SK-N-SH (cell line): ENCODE measurements around the gene FMOD. TPM values are rescaled to one million over a fixed set of nuclear protein-coding genes. Genes with fewer than 3 reads are reported as not detected.
A peak's percentile ranks its signal among the peaks of the same experiment; 100 is the strongest.

Source experiments
- CTCF ChIA-PET: fragments of 300-600, 350-600 bp; formaldehyde crosslinking; extraction: SDS; loops from one replicate; lab custom pipeline; 2021; lab: Yijun Ruan, JAX
- POLR2A ChIA-PET: fragments of 350-600 bp; sonication (Branson Sonifier 250); formaldehyde crosslinking; extraction: SDS; loops from one replicate; lab custom pipeline; 2020; ENCODE audit warnings: antibody characterized with exemption, inconsistent platforms; lab: Yijun Ruan, JAX
- DNase-seq: peaks from one replicate; pipeline ENCODE4 v3.0.0; 2012
- H2AFZ ChIP-seq: fragments of 200-600 bp; sonication (generic); 2 replicates; pipeline ENCODE4 v1.8.1; 2016; ENCODE audit warnings: antibody characterized with exemption, mild to moderate bottlenecking, low read depth
- H3F3A ChIP-seq: fragments of 200-600 bp; sonication (generic); replicated peaks from 2 replicates; pipeline ENCODE3; 2016; ENCODE audit warnings: antibody characterized with exemption, mild to moderate bottlenecking; ENCODE audit not compliant: insufficient read depth
- H3K27ac ChIP-seq, 2 experiments: fragments of 200-500 bp in 1 of 2; fragments of 200-600 bp in 1 of 2; sonication (Bioruptor generic) in 1 of 2; sonication (generic), shearing (Covaris generic) in 1 of 2; 2 replicates each; pipeline versions ENCODE4 v1.5.1 to v1.6.1; 2014 to 2016; ENCODE audit warnings: low read depth in 2 of 2, inconsistent platforms in 1 of 2, low read length in 1 of 2, mild to moderate bottlenecking in 1 of 2, mixed read lengths in 1 of 2
- H3K27me3 ChIP-seq: fragments of 200-600 bp; sonication (generic), shearing (Covaris generic); 2 replicates; pipeline ENCODE4 v1.6.1; 2016; ENCODE audit warnings: mixed run types; ENCODE audit not compliant: insufficient read depth
- H3K36me3 ChIP-seq, 2 experiments: fragments of 200-500 bp in 1 of 2; fragments of 200-600 bp in 1 of 2; sonication (Bioruptor generic) in 1 of 2; sonication (generic) in 1 of 2; replicated peaks in 1 of 2; 2 replicates each; pipeline versions ENCODE3 to v1.5.1; 2014 to 2016; ENCODE audit warnings: low read length in 1 of 2, mild to moderate bottlenecking in 1 of 2; ENCODE audit not compliant: insufficient read depth in 2 of 2, control insufficient read depth in 1 of 2
- H3K4me1 ChIP-seq, 2 experiments: fragments of 200-500 bp in 1 of 2; fragments of 200-600 bp in 1 of 2; sonication (Bioruptor generic) in 1 of 2; sonication (generic), shearing (Covaris generic) in 1 of 2; 2 replicates each; pipeline versions ENCODE4 v1.5.1 to v1.6.1; 2014 to 2016; ENCODE audit warnings: low read depth in 1 of 2, low read length in 1 of 2, mixed run types in 1 of 2; ENCODE audit not compliant: insufficient read depth in 2 of 2, control insufficient read depth in 1 of 2
- H3K4me2 ChIP-seq: fragments of 200-600 bp; sonication (generic), shearing (Covaris generic); 2 replicates; pipeline ENCODE4 v1.6.1; 2017; ENCODE audit warnings: mixed run types
- H3K4me3 ChIP-seq, 2 experiments: fragments of 200-500 bp in 1 of 2; fragments of 200-600 bp in 1 of 2; sonication (Bioruptor generic) in 1 of 2; sonication (generic), shearing (Covaris generic) in 1 of 2; 2 replicates each; pipeline versions ENCODE4 v1.5.1 to v1.8.1; 2014 to 2016; ENCODE audit warnings: low read depth in 2 of 2, inconsistent platforms in 1 of 2, low read length in 1 of 2, mild to moderate bottlenecking in 1 of 2, mixed read lengths in 1 of 2, moderate library complexity in 1 of 2
- H3K79me2 ChIP-seq: fragments of 200-600 bp; sonication (generic); 2 replicates; pipeline ENCODE4 v1.8.1; 2017; ENCODE audit warnings: mild to moderate bottlenecking; ENCODE audit not compliant: insufficient read depth
- H3K9ac ChIP-seq: fragments of 200-600 bp; sonication (generic); 2 replicates; pipeline ENCODE4 v1.6.1; 2017; ENCODE audit warnings: mixed run types
- H3K9me2 ChIP-seq: fragments of 200-600 bp; sonication (generic); 2 replicates; pipeline ENCODE4 v1.6.1; 2017; ENCODE audit warnings: mixed run types
- H3K9me3 ChIP-seq: fragments of 200-600 bp; sonication (generic); 2 replicates; pipeline ENCODE4 v1.6.1; 2017; ENCODE audit warnings: mixed run types, mild to moderate bottlenecking, moderate library complexity
- H4K20me1 ChIP-seq: fragments of 200-600 bp; sonication (generic); 2 replicates; pipeline ENCODE4 v1.6.1; 2017; ENCODE audit warnings: mild to moderate bottlenecking, mixed run types; ENCODE audit not compliant: insufficient read depth
- CHD2 ChIP-seq: fragments of 150-350 bp; IDR thresholded peaks from 2 replicates; pipeline ENCODE4 v1.6.1; 2018; ENCODE audit warnings: low read length; ENCODE audit not compliant: partially characterized antibody
- ELF1 ChIP-seq: IDR thresholded peaks from 2 replicates; pipeline ENCODE4 v1.4.0; 2012
- EP300 ChIP-seq, 2 experiments: IDR thresholded peaks; 2 replicates each; pipeline versions ENCODE4 v1.4.0 to v1.6.1; 2012; ENCODE audit warnings: borderline replicate concordance in 1 of 2, low read depth in 1 of 2, low read length in 1 of 2
- EZH2phosphoT487 ChIP-seq: fragments of 200-600 bp; sonication (generic); IDR thresholded peaks from 2 replicates; pipeline ENCODE4 v1.6.1; 2017; ENCODE audit warnings: low read depth, mixed run types, mild to moderate bottlenecking, antibody characterized with exemption, moderate library complexity, borderline replicate concordance
- FOXJ3 ChIP-seq: sonication (generic); formaldehyde crosslinking; IDR thresholded peaks from 2 replicates; pipeline ENCODE4 v1.5.1; 2020; ENCODE audit warnings: mild to moderate bottlenecking, missing genetic modification reagents
- FOXM1 ChIP-seq: IDR thresholded peaks from 2 replicates; pipeline ENCODE4 v1.4.0; 2012; ENCODE audit warnings: low read depth, mild to moderate bottlenecking
- GATA2 ChIP-seq: sonication (generic); formaldehyde crosslinking; IDR thresholded peaks from 2 replicates; pipeline ENCODE4 v1.5.0; 2020; ENCODE audit warnings: mild to moderate bottlenecking, missing genetic modification reagents
- MAX ChIP-seq: IDR thresholded peaks from 2 replicates; pipeline ENCODE4 v1.4.0; 2012; ENCODE audit warnings: low read depth
- MXI1 ChIP-seq: IDR thresholded peaks from 2 replicates; pipeline ENCODE4 v1.6.1; 2012; ENCODE audit warnings: mild to moderate bottlenecking, low read depth, low read length, improper control_type of control experiment
- NFIC ChIP-seq: IDR thresholded peaks from 2 replicates; pipeline ENCODE4 v1.4.0; 2012; ENCODE audit warnings: borderline replicate concordance
- POLR2AphosphoS5 ChIP-seq: IDR thresholded peaks from 2 replicates; pipeline ENCODE4 v1.6.1; 2012; ENCODE audit warnings: low read depth, low read length
- RAD21 ChIP-seq: IDR thresholded peaks from 2 replicates; pipeline ENCODE4 v1.6.1; 2012; ENCODE audit warnings: mild to moderate bottlenecking, low read length
- RFX5 ChIP-seq: IDR thresholded peaks from 2 replicates; pipeline ENCODE4 v1.6.1; 2012; ENCODE audit warnings: mild to moderate bottlenecking, improper control_type of control experiment, low read length
- SMC3 ChIP-seq: IDR thresholded peaks from 2 replicates; pipeline ENCODE4 v1.6.1; 2012; ENCODE audit warnings: low read depth, low read length, improper control_type of control experiment
- TCF12 ChIP-seq: IDR thresholded peaks from 2 replicates; pipeline ENCODE4 v1.4.0; 2012
- WGBS: methylation state at CpG from one replicate; pipeline ENCODE4 v1.1.6; 2017; ENCODE audit warnings: low lambda C conversion rate; 5-methylcytosine and 5-hydroxymethylcytosine counted together
- polyA plus RNA-seq, 3 experiments: library from polyadenylated mRNA; depleted of rRNA; stranded (reverse); fragments of >200 nt; gene quantifications; 2 replicates each; pipeline ENCODE4 v1.2.3, GENCODE V29; 2012
- TF ChIP-seq, protein P1 (sequence below): fragments of 150-350 bp; IDR thresholded peaks from 2 replicates; pipeline ENCODE4 v1.6.1; 2017; ENCODE audit warnings: antibody characterized with exemption, low read length, low read depth, borderline replicate concordance
- TF ChIP-seq, protein P2 (sequence below): fragments of 200-600 bp; sonication (generic); IDR thresholded peaks from 2 replicates; pipeline ENCODE4 v1.6.1; 2017; ENCODE audit warnings: antibody characterized with exemption, mild to moderate bottlenecking, moderate library complexity
- TF ChIP-seq, protein P3 (sequence below): fragments of 150-350 bp; IDR thresholded peaks from 2 replicates; pipeline ENCODE4 v1.6.1; 2016; ENCODE audit warnings: mild to moderate bottlenecking, low read depth, low read length

The FMOD gene
- polyA plus RNA-seq, 1 of the 3 experiments (the other 2 are of a cell fraction): not detected

GRCh38 chr1:203326830-203327683 is 23.9 kb downstream of the FMOD start:
- peaks cover 26% of the 10 kb centered on the region for H3K27me3 ChIP-seq
- H3K9me2 ChIP-seq: no peaks in the 10 kb centered on the region
- 13% methylated on average over 35 of the region's 49 CpGs for WGBS
- H3K27ac ChIP-seq: peak overlapping the region in 1 of 2 experiments; percentile 96; a peak in 2 of 4 replicates
- peak overlapping the region; percentile 94 for H3K4me2 ChIP-seq
- H3K9ac ChIP-seq: peak overlapping the region; percentile 52; the same call in 1 of the 2 replicates
- H3K4me1 ChIP-seq: peaks cover 5 to 43% of the 10 kb centered on the region in 2 experiments; a peak in 2 of 4 replicates
- H3K9me3 ChIP-seq: no peaks in the 10 kb centered on the region
- H3K36me3 ChIP-seq: no peaks in the 10 kb centered on the region
- POLR2A ChIA-PET: interaction anchor here (1.6 to 2.4 kb wide), 5 partner anchors 14 to 49 kb away, joined by 5 to 18 read pairs (median 6); no protein-coding TSS in a partner anchor
- H2AFZ ChIP-seq: peak overlapping the region; percentile 88
- no peaks in the 10 kb centered on the region for H4K20me1 ChIP-seq
- H3K79me2 ChIP-seq: no peaks in the 10 kb centered on the region
- TF ChIP-seq, protein P1, sequence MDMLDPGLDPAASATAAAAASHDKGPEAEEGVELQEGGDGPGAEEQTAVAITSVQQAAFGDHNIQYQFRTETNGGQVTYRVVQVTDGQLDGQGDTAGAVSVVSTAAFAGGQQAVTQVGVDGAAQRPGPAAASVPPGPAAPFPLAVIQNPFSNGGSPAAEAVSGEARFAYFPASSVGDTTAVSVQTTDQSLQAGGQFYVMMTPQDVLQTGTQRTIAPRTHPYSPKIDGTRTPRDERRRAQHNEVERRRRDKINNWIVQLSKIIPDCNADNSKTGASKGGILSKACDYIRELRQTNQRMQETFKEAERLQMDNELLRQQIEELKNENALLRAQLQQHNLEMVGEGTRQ: no peak
- TF ChIP-seq POLR2AphosphoS5: peak; percentile 51; the same call in 1 of the 2 replicates
- no peak for TF ChIP-seq GATA2 (CRISPR knock-in tag)
- TF ChIP-seq RFX5: peak; percentile 99
- no peak for TF ChIP-seq RAD21
- TF ChIP-seq CHD2: peak; percentile 35
- TF ChIP-seq FOXJ3: peak; percentile 30; the same call in 1 of the 2 replicates
- peak; percentile 29 to 92; a peak in 3 of 4 replicates for TF ChIP-seq EP300 (IDR thresholded peaks at IDR 0.05; ENCODE audit: borderline replicate concordance in 1 of 2, low read depth in 1 of 2, low read length in 1 of 2)
- TF ChIP-seq MXI1: peak; percentile 57; the same call in 1 of the 2 replicates
- DNase-seq: peak; percentile 97
- H3K4me3 ChIP-seq: peak overlapping the region; percentile 51 to 71
- CTCF ChIA-PET: interaction anchor here (0.8 to 9.5 kb wide), 16 partner anchors 10 to 232 kb away, joined by 3 to 123 read pairs (median 5); partner anchors contain the start of gene BTG2
- no peaks in the 10 kb centered on the region for H3F3A ChIP-seq

GRCh38 chr1:203325418-203326091 is 25.4 kb downstream of the FMOD start:
- WGBS: 74% methylated on average over 13 of the region's 13 CpGs
- H3F3A ChIP-seq: no peaks in the 10 kb centered on the region
- no peak for DNase-seq
- no peak overlapping the region for H3K4me2 ChIP-seq
- H3K79me2 ChIP-seq: no peaks in the 10 kb centered on the region
- H3K36me3 ChIP-seq: no peaks in the 10 kb centered on the region
- H3K9ac ChIP-seq: no peak overlapping the region
- no peaks in the 10 kb centered on the region for H3K9me3 ChIP-seq
- ChIA-PET CTCF (interaction anchor here (0.9 to 9.5 kb wide), 9 partner anchors 8 to 290 kb away, joined by 3 to 123 read pairs (median 27); partner anchors contain the start of gene BTG2), POLR2A (interaction anchor here (1.9 to 2.2 kb wide), 2 partner anchors 19 kb away, joined by 10 to 18 read pairs; no protein-coding TSS in a partner anchor)
- no peak overlapping the region for H3K4me3 ChIP-seq
- H4K20me1 ChIP-seq: no peaks in the 10 kb centered on the region
- TF ChIP-seq EZH2phosphoT487: no peak
- no peak for TF ChIP-seq ELF1
- TF ChIP-seq, protein P2, sequence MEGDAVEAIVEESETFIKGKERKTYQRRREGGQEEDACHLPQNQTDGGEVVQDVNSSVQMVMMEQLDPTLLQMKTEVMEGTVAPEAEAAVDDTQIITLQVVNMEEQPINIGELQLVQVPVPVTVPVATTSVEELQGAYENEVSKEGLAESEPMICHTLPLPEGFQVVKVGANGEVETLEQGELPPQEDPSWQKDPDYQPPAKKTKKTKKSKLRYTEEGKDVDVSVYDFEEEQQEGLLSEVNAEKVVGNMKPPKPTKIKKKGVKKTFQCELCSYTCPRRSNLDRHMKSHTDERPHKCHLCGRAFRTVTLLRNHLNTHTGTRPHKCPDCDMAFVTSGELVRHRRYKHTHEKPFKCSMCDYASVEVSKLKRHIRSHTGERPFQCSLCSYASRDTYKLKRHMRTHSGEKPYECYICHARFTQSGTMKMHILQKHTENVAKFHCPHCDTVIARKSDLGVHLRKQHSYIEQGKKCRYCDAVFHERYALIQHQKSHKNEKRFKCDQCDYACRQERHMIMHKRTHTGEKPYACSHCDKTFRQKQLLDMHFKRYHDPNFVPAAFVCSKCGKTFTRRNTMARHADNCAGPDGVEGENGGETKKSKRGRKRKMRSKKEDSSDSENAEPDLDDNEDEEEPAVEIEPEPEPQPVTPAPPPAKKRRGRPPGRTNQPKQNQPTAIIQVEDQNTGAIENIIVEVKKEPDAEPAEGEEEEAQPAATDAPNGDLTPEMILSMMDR: no peak
- no peak for TF ChIP-seq CHD2
- no peak for TF ChIP-seq TCF12
- TF ChIP-seq SMC3: no peak
- no peak for TF ChIP-seq FOXM1
- TF ChIP-seq NFIC: no peak
- TF ChIP-seq POLR2AphosphoS5: no peak
- TF ChIP-seq, protein P3, sequence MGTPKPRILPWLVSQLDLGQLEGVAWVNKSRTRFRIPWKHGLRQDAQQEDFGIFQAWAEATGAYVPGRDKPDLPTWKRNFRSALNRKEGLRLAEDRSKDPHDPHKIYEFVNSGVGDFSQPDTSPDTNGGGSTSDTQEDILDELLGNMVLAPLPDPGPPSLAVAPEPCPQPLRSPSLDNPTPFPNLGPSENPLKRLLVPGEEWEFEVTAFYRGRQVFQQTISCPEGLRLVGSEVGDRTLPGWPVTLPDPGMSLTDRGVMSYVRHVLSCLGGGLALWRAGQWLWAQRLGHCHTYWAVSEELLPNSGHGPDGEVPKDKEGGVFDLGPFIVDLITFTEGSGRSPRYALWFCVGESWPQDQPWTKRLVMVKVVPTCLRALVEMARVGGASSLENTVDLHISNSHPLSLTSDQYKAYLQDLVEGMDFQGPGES: no peak
- no peak for TF ChIP-seq RFX5
- TF ChIP-seq MAX: no peak
- no peaks in the 10 kb centered on the region for H3K9me2 ChIP-seq
- peak overlapping the region in 1 of 2 experiments; percentile 11; a peak in 1 of 4 replicates for H3K27ac ChIP-seq
- H2AFZ ChIP-seq: no peak overlapping the region
- peaks cover 5 to 48% of the 10 kb centered on the region in 2 experiments; a peak in 2 of 4 replicates for H3K4me1 ChIP-seq
- peaks cover 26% of the 10 kb centered on the region for H3K27me3 ChIP-seq
